CD4-positive, alpha-beta T cell treated with Interleukin-6 at 100 ng/mL for 8 hours (primary cell): ENCODE measurements around the gene CADM4.
"Not testable (repeated sequence)": the region's sequence is repeated elsewhere in the genome, so short reads cannot be mapped to it uniquely, and the experiment has no call there.

Experiments
- DNase-seq: peaks from one replicate; pipeline ENCODE4 v3.0.0-alpha.2; 2020; ENCODE audit warnings: mixed read lengths, low spot score

CADM4 gene

GRCh38 chr19:43664018-43664417, 24.4 kb upstream of the CADM4 start:
- peak; percentile 47 for DNase-seq

- no peak for DNase-seq
Observed at GRCh38 chr19:43662487-43662886, 22.8 kb upstream of the CADM4 start.

- no peak for DNase-seq
Observed at GRCh38 chr19:43660971-43661360, 21.3 kb upstream of the CADM4 start.

- DNase-seq = no peak
Observed at GRCh38 chr19:43660301-43660970, 20.8 kb upstream of the CADM4 start.

DNA sequence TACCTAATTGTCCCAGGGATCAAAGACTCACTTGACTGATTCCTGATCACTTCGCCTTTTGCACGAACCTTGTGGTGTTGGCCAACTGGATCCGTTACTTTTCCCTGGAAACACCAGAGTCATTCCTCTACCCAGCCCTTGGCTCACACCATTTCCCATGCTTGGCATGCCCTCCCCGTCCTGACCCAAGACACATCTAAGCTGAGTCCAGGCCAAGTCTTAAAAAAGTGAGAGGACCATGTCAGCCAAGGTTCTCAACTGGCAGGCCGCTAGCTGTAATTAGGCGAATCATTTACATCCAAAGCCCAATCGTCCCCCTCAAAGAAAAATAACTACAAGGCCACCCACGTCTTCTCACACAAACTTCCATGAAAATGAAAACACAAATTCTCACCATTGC, 18.8 kb upstream of the CADM4 start:
- DNase-seq = no peak

DNA sequence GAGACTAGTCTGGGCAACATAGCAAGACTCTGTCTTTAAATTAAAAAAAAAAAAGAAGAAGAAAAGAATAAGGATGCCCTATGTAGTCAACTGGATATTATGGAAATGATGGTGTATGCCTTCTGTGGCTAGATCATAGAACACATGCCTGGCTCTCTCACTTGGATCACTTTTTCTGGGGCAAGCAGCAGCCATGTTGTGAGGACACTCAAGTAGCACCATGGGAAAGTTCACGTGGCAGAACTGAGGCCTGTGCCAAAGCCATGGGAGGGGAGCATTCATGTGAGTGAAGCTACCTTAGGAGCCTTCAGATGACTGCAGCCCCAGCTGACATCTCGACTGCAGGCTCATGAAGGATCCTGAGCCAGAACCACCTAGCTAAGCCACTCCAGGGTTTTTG, 18.4 kb upstream of the CADM4 start:
- DNase-seq = no peak

- no peak for DNase-seq
Observed at GRCh38 chr19:43656436-43656835, 16.8 kb upstream of the CADM4 start.

DNA sequence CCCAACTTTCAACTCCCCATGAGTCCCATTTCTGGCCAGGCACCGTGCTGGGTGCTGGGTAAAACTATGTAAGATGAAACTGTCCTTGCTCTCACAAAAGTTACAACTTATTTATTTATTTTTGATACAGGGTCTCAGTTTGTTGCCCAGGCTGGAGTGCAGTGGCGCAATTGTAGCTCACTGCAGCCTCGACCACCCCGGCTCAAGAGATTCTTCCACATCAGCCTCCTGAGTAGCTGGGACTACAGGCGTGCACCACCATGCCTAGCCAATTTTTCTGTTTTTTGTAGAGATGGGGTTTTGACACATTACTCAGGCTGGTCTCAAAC, 12.9 kb upstream of the CADM4 start:
- no peak for DNase-seq

DNA sequence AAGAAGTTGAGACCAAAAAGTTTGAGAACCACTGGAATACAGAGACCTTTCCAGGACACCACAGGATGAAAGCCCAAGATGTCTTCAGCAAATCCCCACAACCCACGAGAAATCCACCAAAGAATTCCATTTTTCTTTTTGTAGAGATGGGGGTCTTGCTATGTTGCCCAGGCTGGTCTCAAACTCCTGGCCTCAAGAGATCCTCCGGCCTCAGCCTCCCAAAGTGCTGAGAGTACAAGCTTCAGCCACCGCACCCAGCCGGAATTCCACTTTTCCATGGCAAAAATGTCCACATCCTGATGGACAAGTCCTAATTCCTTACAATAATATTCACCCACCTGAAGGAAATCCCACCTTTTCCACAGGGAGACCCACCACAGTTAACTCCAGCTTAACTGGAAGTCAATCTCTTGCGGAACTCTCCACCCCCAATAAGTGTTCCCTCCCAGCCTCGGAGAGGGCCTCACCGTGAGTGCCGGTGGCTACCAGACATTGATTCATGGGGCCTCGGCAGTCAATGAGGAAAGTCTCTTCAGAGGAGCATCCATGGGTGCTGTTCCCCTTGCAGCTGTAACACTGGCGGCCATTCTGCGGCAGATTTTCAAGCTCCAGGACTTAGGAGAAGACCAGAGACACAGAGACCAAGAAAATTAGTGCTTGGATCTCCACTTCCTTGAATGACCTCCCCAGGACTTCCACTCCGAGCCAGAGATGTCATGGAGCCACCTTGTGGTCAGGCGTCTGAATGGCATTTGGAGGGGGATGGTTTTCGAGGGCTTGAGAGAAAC, 12.3 kb upstream of the CADM4 start:
- DNase-seq = peak; percentile 32

DNA sequence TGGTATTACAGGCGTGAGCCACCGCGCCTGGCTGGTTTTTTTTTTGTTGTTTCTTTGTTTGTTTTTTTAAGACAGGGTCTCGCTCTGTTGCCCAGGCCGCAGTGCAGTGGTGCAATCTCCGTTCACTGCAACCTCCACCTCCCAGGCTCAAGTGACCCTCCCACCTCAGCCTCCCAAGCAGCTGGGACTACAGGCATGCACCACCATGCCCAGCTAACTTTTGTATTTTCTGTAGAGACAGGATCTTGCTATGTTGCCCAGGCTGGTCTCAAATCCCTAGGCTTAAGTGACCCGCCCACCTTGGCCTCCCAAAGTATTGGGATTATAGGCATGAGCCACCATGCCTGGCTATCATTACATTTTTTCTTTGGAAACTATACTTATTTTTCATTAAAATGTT, 10.6 kb upstream of the CADM4 start:
- DNase-seq = not testable (repeated sequence)

GRCh38 chr19:43649514-43649913, 9.9 kb upstream of the CADM4 start:
- no peak for DNase-seq

- DNase-seq = no peak
Observed at GRCh38 chr19:43648633-43649032, 9.0 kb upstream of the CADM4 start.

GRCh38 chr19:43644181-43644580, 4.5 kb upstream of the CADM4 start:
- DNase-seq = no peak

- no peak for DNase-seq
Observed at GRCh38 chr19:43643326-43643725, 3.7 kb upstream of the CADM4 start.

DNA sequence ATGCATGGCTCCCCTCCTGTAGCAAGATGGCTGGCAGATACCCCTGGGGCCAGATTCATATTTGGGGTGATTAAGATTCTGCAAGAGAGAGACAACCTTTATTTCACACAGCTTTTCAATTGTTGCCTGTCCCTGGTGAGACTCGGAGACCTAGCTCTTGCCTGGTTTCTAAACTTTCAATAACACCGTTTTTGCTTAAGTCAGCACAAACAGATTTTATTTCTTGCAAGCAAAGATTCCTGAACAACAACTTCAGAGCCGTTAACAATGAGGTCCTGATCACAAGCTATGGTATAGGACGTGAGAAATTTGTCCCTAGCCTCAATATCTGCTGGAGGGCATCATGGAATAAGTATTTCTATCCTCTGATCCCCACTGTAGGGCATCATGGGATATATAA, 2.9 kb upstream of the CADM4 start:
- DNase-seq = no peak

- DNase-seq = no peak
Observed at GRCh38 chr19:43641333-43641732, 1.7 kb upstream of the CADM4 start.

DNA sequence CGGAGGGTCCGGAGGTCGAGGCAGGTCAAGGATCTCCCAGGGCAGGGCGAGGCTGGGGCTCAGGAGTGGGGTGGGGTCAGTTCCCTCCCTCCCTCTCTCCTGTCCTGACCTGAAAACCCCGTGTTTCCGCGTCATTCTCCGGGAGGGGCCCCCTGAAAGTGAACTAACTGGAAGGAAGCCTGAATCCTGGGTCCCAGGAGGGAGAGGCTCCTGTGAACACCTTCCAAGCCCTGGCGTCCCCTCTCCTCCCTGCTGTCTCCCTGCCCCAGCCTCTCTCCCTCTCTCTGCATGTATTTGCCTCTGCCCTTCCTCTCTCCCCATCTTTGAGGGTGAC, 741 bp upstream of the CADM4 start:
- no peak for DNase-seq

- DNase-seq = no peak
Observed at GRCh38 chr19:43638995-43639518, 593 bp downstream of the CADM4 start.

DNA sequence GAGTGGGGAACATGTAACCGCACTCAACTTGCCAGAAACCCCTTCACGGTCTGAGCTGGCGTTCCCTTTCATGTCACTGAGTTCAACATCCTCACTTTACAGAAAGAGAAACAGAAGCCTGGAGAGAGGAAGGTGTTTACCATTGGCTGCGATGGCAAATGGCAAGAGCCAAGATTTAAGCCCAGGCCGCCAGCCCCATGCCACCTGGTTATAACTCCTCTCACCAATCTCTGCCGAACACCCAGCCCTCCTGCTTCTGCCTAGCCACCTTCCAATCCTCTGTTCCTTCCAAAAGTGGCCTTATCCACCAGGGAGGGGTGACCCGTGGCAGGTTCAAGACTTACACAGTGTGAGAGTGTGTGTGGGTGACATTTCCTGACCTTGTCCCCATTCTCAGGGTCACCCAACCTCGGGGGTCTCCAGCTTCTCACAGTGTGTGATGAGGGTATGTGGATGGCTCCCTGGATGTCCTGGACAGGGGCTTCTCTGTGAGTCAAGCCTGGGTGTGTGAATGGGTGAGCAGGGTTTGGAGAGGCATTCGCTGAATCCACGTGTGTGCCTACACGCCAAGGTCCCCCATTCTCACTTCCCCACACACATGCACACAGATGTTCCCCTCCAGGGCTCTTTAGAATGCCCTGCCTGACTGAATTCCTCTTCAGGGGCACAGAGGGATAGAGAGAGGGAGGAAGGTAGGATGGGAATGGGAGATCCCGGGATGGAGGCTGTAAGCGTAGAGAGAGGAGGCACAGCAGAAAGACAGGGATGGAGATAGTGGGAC, 1.2 kb downstream of the CADM4 start:
- DNase-seq = no peak

GRCh38 chr19:43636121-43636683, 3.4 kb downstream of the CADM4 start:
- DNase-seq = no peak

DNA sequence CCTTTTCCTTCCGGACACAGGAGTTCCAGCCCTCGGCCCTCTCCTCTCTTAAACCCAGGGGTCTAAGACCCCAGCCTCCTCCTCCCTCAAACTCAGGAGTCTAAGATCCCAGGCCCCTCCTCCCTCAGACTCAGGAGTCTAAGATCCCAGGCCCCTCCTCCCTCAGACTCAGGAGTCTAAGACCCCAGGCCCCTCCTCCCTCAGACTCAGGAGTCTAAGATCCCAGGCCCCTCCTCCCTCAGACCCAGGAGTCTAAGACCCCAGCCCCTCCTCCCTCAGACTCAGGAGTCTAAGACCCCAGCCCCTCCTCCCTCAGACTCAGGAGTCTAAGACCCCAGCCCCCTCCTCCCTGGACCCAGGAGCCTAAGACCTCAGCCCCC, 4.1 kb downstream of the CADM4 start:
- not testable (repeated sequence) for DNase-seq

- no peak for DNase-seq
Observed at GRCh38 chr19:43634872-43635560, 4.6 kb downstream of the CADM4 start.
